Psoas muscle (tissue), 8 donors: ENCODE results near the gene GPR143. TPM values are rescaled to one million over a fixed set of nuclear protein-coding genes. Genes with fewer than 3 reads are reported as not detected.

ENCODE experiments used
- ATAC-seq, 4 donors: fragments of 200-7000 bp; cut with Tn5 transposase; one replicate each; pipeline ENCODE4 v1.9.1; 2020; ENCODE audit warnings: moderate library complexity in 3 of 4, mild to moderate bottlenecking in 2 of 4
- DNase-seq, 2 donors: peaks; one replicate each; pipeline ENCODE4 v3.0.0-alpha.2; 2020
- H3K27ac ChIP-seq: fragments of 200-600 bp; one replicate; pipeline ENCODE4 v1.8.0; 2022
- H3K27me3 ChIP-seq, 3 donors: fragments of 200-600 bp in 1 of 3; one replicate each; pipeline versions ENCODE4 v1.6.1 to v1.8.0; 2013 to 2022; ENCODE audit warnings: low read length in 2 of 3, mild to moderate bottlenecking in 2 of 3, moderate library complexity in 1 of 3; ENCODE audit not compliant: insufficient read depth in 3 of 3
- H3K36me3 ChIP-seq, 2 donors: fragments of 200-600 bp in 1 of 2; one replicate each; pipeline versions ENCODE4 v1.6.1 to v1.8.0; 2013 to 2022; ENCODE audit warnings: low read depth in 1 of 2, mild to moderate bottlenecking in 1 of 2, moderate library complexity in 1 of 2; ENCODE audit not compliant: insufficient read depth in 1 of 2
- H3K4me1 ChIP-seq: fragments of 200-600 bp; one replicate; pipeline ENCODE4 v1.8.0; 2022
- H3K4me3 ChIP-seq: fragments of 200-600 bp; one replicate; pipeline ENCODE4 v1.8.0; 2022; ENCODE audit warnings: mild to moderate bottlenecking
- H3K9me3 ChIP-seq: fragments of 200-600 bp; one replicate; pipeline ENCODE4 v1.8.0; 2022
- WGBS, 3 donors: extraction: QIAGEN DNeasy Blood & Tissue Kit; methylation state at CpG; one replicate each; pipeline versions ENCODE4 v1.1.6 to v1.1.7; 2013; 5-methylcytosine and 5-hydroxymethylcytosine counted together
- intact Hi-C, 2 donors: fragments of 100-400 bp; cut with DNase I; formaldehyde crosslinking; loops; one replicate each; pipeline versions ENCODE4 v1.11.0 to v1.14.2; 2022
- polyA plus RNA-seq, 3 donors: library from polyadenylated mRNA; stranded (reverse); fragments of 200-250 nt; gene quantifications; one replicate each; pipeline ENCODE4 v1.2.3, GENCODE V29; 2013
- total RNA-seq, 4 donors: library from RNA; stranded (reverse); fragmentation: NEBNext Ultra II Directional in 2 of 4; extraction: Animal tissue kit (Norgen Biotek cat#: 25700) in 2 of 4; gene quantifications; one replicate each; pipeline versions ENCODE4 v1.2.1 to v1.2.4, GENCODE V29; 2021 to 2023
- TF ChIP-seq, protein P1 (sequence below): fragments of 200-600 bp; IDR thresholded peaks from one replicate; pipeline ENCODE4 v1.8.0; 2022; ENCODE audit warnings: antibody characterized with exemption
- donor health status: healthy with polysubstance abuse.
- donor health status: DM: no; HTN: no; CAD: no; lungs with moderate emphysema.
- donor health status: Bipolar disorder and iron deficiency.
- donor health status: healthy.
- donor health status: DM: yes; HTN: yes; CAD: no.
- donor health status: DM: no; HTN: no; CAD: no.
- donor health status: DM: no; HTN: no; CAD: no.
- donor health status: DM: yes; HTN: yes; CAD: no.

Gene GPR143
- total and polyA plus RNA-seq, 7 donors = 0.03 TPM; not detected in 6

- peaks cover 0 to 49% (median 3%) of the 10 kb centered on the region in 3 donors for H3K27me3 ChIP-seq
- H3K4me1 ChIP-seq = no peaks in the 10 kb centered on the region
- H3K4me3 ChIP-seq = peak within 1 kb of the TSS; percentile 60
- TF ChIP-seq, protein P1, sequence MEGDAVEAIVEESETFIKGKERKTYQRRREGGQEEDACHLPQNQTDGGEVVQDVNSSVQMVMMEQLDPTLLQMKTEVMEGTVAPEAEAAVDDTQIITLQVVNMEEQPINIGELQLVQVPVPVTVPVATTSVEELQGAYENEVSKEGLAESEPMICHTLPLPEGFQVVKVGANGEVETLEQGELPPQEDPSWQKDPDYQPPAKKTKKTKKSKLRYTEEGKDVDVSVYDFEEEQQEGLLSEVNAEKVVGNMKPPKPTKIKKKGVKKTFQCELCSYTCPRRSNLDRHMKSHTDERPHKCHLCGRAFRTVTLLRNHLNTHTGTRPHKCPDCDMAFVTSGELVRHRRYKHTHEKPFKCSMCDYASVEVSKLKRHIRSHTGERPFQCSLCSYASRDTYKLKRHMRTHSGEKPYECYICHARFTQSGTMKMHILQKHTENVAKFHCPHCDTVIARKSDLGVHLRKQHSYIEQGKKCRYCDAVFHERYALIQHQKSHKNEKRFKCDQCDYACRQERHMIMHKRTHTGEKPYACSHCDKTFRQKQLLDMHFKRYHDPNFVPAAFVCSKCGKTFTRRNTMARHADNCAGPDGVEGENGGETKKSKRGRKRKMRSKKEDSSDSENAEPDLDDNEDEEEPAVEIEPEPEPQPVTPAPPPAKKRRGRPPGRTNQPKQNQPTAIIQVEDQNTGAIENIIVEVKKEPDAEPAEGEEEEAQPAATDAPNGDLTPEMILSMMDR = no peak
- no peaks in the 10 kb centered on the region for H3K36me3 ChIP-seq
- H3K9me3 ChIP-seq = no peaks in the 10 kb centered on the region
- ATAC-seq (no peak), DNase-seq (no peak)
- intact Hi-C loops = no loop called here
- WGBS, 3 donors = 0 to 8% (median 1%) methylated on average over 12 to 102 of the region's 132 CpGs
- no peak within 1 kb of the TSS for H3K27ac ChIP-seq
These were observed 20.5 kb upstream of the GPR143 start, which contains the start of gene SHROOM2 for GRCh38 chrX:9785944-9786797. Gene SHROOM2, plus strand, starts transcription at chrX:9786429. Its CDS starts 117 bp downstream, at chrX:9786546.

DNA sequence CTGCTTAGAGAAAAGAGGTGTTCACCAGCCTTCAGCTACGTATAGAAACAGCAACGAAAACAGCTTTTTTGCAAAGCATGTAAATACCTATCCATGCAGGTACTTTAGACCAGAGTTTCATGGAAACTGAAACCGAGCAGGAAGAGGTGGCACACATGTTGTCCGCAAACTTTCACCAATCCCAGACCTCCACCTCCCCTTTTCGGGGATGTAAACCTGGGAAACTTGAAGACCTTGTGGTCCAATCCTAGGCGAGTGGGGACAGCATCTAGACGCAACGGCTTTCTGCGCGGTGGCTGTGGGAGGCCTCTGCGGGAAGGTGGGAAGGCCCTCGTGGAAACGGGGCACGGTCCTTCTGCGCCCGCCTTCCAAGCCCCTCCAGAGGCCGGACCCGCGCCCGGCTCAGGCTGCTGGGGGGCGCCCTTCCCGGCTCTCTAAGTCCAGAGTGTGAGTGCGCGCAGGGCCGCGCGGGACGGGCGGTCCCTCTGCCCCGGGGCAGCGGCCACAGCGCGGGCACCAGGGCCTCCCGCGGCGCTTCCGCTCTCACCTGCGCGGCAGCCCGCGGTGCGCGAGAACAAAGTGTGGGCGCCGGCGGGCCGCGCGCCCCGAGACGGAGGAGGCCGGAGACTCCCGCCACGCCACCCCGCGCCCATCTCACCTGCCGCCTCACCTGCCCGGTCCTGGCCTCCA, 19.8 kb upstream of the GPR143 start:
- H3K4me1 ChIP-seq = no peaks in the 10 kb centered on the region
- WGBS, 3 donors = 11 to 31% (median 19%) methylated on average over 16 to 57 of the region's 58 CpGs
- peak overlapping the region; percentile 60 for H3K4me3 ChIP-seq
- DNase-seq (no peak), ATAC-seq (no peak)
- H3K27ac ChIP-seq = no peak overlapping the region
- H3K36me3 ChIP-seq = no peaks in the 10 kb centered on the region
- H3K27me3 ChIP-seq = peaks cover 0 to 49% (median 3%) of the 10 kb centered on the region in 3 donors
- intact Hi-C loops = no loop called here
- H3K9me3 ChIP-seq = no peaks in the 10 kb centered on the region
- TF ChIP-seq, protein P1 = no peak

- H3K4me3 ChIP-seq = no peak overlapping the region
- no peak overlapping the region for H3K27ac ChIP-seq
- no peaks in the 10 kb centered on the region for H3K9me3 ChIP-seq
- no peaks in the 10 kb centered on the region for H3K4me1 ChIP-seq
- no peak for ATAC-seq
- 85 to 91% (median 90%) methylated on average over 8 of the region's 8 CpGs for WGBS, 3 donors
- H3K36me3 ChIP-seq = no peaks in the 10 kb centered on the region
- peaks cover 0 to 45% (median 3%) of the 10 kb centered on the region in 3 donors for H3K27me3 ChIP-seq
- intact Hi-C loops = no loop called here
- DNase-seq = no peak
- TF ChIP-seq, protein P1 = no peak
These were observed 18.7 kb upstream of the GPR143 start for GRCh38 chrX:9784332-9784731.

GRCh38 chrX:9781941-9782340, 16.3 kb upstream of the GPR143 start:
- intact Hi-C loops = no loop called here

More at GRCh38 chrX:9781941-9782340, 16.3 kb upstream of the GPR143 start:
- H3K9me3 ChIP-seq = no peaks in the 10 kb centered on the region
- TF ChIP-seq, protein P1 = no peak
- H3K4me1 ChIP-seq = no peaks in the 10 kb centered on the region
- H3K4me3 ChIP-seq = no peak overlapping the region
- no peaks in the 10 kb centered on the region for H3K36me3 ChIP-seq
- H3K27me3 ChIP-seq = peaks cover 0 to 21% (median 0%) of the 10 kb centered on the region in 3 donors
- DNase-seq (no peak), ATAC-seq (no peak)
- 74 to 80% (median 76%) methylated on average over 7 of the region's 7 CpGs for WGBS, 3 donors
- no peak overlapping the region for H3K27ac ChIP-seq
